ENCODE data around the gene SMARCD1. TPM values are rescaled to one million over a fixed set of nuclear protein-coding genes. Genes with fewer than 3 reads are reported as not detected.

The SMARCD1 gene
- total RNA-seq, 1 experiment from 2014 or later: 152 TPM

DNA sequence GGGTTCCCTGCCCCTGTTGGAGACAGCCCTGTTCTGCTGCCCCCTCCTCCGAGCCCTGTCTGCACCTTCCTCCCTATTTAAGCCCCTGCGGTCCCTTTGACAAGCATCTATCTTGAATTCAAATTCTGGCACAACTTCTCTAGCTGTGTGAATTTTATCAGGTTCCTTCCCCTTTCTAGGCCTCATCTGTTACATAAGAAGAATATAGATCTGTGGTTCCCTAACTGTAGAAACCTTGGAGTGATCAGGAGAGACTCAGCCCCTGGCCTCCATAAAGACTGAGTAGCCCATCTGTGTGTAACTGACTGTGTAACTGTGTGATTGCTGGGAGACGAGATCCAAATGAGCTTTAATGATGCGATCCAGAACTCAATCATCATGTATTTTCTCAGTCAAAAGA lies 46.8 kb upstream of the SMARCD1 start:
- H2AFZ ChIP-seq (ENCODE audit: low read length): no peak overlapping the region
- no peak overlapping the region for H3K4ac ChIP-seq (ENCODE audit: low read depth, low read length)
- H2BK12ac ChIP-seq (ENCODE audit: insufficient read length, low read depth, low read length): no peak overlapping the region
- H2BK20ac ChIP-seq (ENCODE audit: low read depth, low read length, poor library complexity, severe bottlenecking): no peak overlapping the region
- no peaks in the 10 kb centered on the region for H3K4me1 ChIP-seq (ENCODE audit: insufficient read depth, low read length)
- no peak overlapping the region for H4K91ac ChIP-seq (ENCODE audit: insufficient read length, low read depth, low read length)
- H3K27me3 ChIP-seq (ENCODE audit: insufficient read depth, low read length): no peaks in the 10 kb centered on the region
- TF ChIP-seq CTCF (conservative IDR thresholded peaks at IDR 0.05): no peak
- H2BK120ac ChIP-seq (ENCODE audit: low read depth, low read length, poor library complexity, severe bottlenecking): no peak overlapping the region
- no peaks in the 10 kb centered on the region for H3K9me3 ChIP-seq (ENCODE audit: control insufficient read depth, low read depth, low read length)
- no CpG with 5 or more reads among the region's 4 CpGs for WGBS (ENCODE audit: extremely low coverage, insufficient read length, low lambda C conversion rate)
- no peak for DNase-seq
- H2BK5ac ChIP-seq (ENCODE audit: insufficient read length, low read length): no peak overlapping the region
- no peak overlapping the region for H3K23ac ChIP-seq (ENCODE audit: insufficient read length, low read depth, low read length)
- no peak overlapping the region for H2BK15ac ChIP-seq (ENCODE audit: low read depth, low read length)
- Mint-ChIP-seq H3K27me3 (ENCODE audit: low read depth) (peaks cover 49% of the 10 kb centered on the region), H3K4me1 (peaks cover 12 to 16% of the 10 kb centered on the region in 2 experiments), H3K27ac (no peak overlapping the region), H3K36me3 (ENCODE audit: insufficient read depth in 1 of 3, low read depth in 3 of 3) (no peaks in the 10 kb centered on the region), H3K9me3 (no peaks in the 10 kb centered on the region), H3K4me3 (no peak overlapping the region)
- no peak overlapping the region for H4K5ac ChIP-seq (ENCODE audit: insufficient read length, low read depth, low read length)
- no peaks in the 10 kb centered on the region for H3K79me2 ChIP-seq (ENCODE audit: insufficient read depth, low read length)
- peaks cover under 1% of the 10 kb centered on the region for H3K23me2 ChIP-seq (ENCODE audit: insufficient read length, low read depth, low read length, poor library complexity, severe bottlenecking)
- no peaks in the 10 kb centered on the region for H3K79me1 ChIP-seq (ENCODE audit: insufficient read depth, low read depth, low read length, poor library complexity, severe bottlenecking)
- H3T11ph ChIP-seq (ENCODE audit: low read length): no peak overlapping the region
- no peak overlapping the region for H3K14ac ChIP-seq (ENCODE audit: insufficient read depth, low read length)
- H3K9ac ChIP-seq (ENCODE audit: extremely low read depth, insufficient read length, low read length): no peak overlapping the region
- no peaks in the 10 kb centered on the region for H4K20me1 ChIP-seq (ENCODE audit: control insufficient read depth, insufficient read depth, insufficient read length)
- no peak overlapping the region for H4K8ac ChIP-seq (replicated peaks; ENCODE audit: insufficient read length, low read depth, low read length)
- no peak overlapping the region for H3K18ac ChIP-seq (ENCODE audit: insufficient read length, low read depth, low read length)
- H2AK5ac ChIP-seq (ENCODE audit: insufficient read length, low read length): no peak overlapping the region
- no peak overlapping the region for H3K4me2 ChIP-seq (ENCODE audit: insufficient read depth, insufficient read length, low read length)
- no peak overlapping the region for H3K27ac ChIP-seq (ENCODE audit: insufficient read length, low read depth, low read length)
- H3K56ac ChIP-seq (ENCODE audit: insufficient read length, low read depth, low read length): no peak overlapping the region

Data from H9 (cell line).